Activated CD4-positive, alpha-beta T cell treated with anti-CD3 and anti-CD28 coated beads for 24 hours (primary cell): ENCODE data around the gene ARID3C.

ENCODE experiments used
- DNase-seq, 2 donors: peaks; one replicate each; pipeline ENCODE4 v3.0.0-alpha.2; 2020; ENCODE audit warnings: low read depth in 2 of 2

The ARID3C gene

GRCh38 chr9:34594177-34594576 lies 34.7 kb downstream of the ARID3C start:
- DNase-seq = no peak

DNA sequence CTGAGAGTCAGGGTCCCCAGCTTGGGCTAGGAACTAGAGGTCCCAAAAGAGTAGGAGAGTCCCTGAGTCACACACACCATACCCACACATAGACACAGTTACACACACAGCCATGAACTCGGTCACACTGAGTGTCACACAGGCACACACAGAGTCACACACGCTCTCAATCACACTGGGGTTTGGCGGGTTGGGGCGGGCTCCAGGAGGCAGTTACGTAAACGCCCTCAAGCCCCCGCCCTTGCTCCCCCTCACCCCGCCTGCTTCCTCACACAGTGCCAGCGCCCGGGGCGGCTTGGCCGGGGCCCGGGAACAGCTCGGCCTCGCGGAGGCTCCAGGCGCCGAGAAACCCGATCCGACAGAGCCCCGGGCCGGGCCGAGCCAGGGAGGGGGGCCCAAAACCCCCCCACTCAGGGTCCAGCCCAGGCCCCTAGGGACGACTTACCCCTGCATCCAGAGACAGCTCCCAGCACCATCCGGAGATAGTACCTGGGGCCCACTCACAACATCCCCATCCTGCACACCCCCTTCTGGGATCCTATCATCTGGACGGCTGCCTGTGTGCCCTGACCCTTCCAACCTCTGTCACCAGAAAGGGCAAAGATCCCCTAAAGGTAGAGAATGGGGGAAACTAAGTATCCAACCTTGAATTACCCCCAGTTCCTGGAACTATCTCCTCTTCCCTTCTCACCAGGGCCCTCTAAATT lies 35.8 kb downstream of the ARID3C start:
- no peak for DNase-seq

- DNase-seq = no peak
Measured at GRCh38 chr9:34591917-34592866, 36.7 kb downstream of the ARID3C start.

GRCh38 chr9:34591248-34591916 lies 37.5 kb downstream of the ARID3C start:
- peak; percentile 69 to 81 for DNase-seq

- DNase-seq = no peak
Measured at GRCh38 chr9:34590381-34591247, 38.3 kb downstream of the ARID3C start.

DNA sequence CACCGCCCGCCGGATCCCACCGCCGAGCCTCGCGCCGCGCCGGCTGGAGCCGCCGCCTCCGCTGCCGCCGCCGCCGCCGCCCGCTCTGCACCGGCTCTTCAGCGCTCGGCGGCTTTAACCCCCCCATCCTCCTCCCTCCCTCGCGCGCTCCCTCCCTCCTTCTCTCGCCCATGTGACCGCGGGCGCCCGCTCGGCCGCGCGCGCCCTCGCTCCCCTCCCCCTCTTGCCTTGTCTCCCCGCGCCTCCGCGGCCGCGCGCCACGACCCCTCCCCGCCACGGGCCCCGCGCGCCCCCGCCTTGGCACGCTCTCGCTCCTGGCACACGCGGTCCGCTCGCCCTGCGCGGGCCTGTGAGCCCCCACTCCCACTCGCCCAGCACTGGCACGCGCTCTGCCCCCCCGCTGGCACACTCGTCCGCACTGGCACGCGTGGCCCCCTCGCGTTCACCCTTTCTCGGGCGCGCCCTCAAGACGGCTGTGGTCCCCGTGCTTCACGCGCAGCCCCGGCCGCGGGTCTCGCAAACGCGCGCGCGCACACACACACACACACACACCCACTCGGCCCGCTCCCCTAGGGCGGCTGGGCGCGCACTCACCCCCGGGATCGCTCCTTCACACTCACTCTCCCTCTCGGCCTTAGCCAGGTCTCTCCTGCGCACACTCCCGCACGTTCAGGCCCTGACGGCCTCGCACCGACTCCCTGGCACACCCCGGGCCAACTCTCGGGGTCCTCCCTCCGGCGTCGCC lies 39.1 kb downstream of the ARID3C start, which contains the start of gene CNTFR:
Gene CNTFR (minus strand): TSS at position 89 of the 745 bp plus-strand sequence. CDS start 20,743 bp downstream, outside the sequence.
- no peak for DNase-seq

- no peak for DNase-seq
Measured at GRCh38 chr9:34588671-34589635, 39.9 kb downstream of the ARID3C start.

DNA sequence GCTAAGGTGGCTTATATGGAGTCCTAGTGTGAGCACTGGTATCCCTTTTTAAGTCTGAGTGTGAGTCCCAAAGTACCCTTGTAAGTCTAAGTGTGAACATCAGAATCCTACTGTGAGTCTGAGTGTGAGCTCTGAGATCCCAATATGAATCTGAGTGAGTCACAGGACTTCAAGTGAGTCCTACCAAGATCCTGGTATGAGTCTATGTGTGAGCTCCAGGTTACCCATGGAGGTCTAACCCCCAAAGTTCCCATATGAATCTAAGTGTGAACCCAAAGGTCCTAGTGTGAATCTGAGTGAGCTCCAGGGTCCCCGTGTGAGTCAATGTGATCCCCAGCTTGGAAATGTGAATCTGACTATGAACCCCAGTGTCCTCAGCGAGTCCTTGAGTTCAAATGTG lies 41.6 kb downstream of the ARID3C start:
- DNase-seq = no peak

DNA sequence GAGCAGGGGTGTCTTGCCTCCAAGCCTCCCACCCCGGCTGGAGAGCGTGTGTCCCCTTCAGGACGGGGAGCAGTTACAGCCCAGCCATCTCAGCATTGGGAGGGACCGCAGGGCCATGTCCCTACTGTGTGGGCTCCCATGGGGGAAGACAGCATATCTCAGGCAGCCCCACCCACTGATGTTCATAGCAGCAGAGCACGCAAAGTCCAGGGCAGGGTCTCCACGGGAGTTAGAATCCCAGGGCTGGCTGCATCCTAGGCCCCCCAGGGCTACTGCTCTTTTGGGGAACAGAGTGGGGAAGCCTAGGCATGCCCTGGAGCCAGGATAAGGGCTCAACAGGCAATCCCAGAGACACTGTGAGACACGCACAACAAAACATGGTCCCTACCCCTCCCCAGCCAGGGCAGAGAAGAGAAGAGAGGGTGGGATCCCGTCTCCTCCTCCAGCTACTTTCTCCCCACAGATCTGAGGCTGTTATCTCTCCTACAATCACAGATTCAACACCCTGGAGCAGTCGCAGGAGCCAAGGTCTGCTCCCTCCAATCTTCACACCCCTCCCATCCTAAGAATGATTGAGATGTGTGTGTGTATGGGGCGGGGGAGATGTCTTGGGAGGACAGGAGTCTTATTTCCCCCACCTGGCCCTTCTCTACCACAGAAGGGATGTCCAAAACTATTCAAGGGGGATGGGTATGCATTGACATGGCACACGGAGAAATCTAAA lies 42.8 kb downstream of the ARID3C start:
- no peak for DNase-seq

GRCh38 chr9:34584970-34585369 lies 43.9 kb downstream of the ARID3C start:
- no peak for DNase-seq

DNA sequence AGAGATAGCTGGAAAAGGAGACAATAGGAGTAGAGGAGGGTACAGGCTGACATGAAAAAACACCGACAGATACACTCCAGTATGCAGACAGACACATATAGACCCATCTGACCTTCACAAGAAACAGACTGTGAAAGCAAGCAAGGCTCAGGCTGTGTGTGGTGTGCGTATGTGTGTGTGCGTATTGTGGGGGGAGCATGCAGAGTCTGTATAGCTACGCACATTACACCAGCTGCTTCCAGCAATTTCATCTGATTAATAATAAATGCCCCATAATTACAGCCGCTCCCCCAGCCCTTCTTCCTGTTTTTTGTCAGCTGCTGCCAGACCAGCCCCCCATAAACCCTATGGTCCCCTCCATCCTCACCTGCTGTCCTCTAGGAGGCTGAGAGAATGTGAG lies 46.1 kb downstream of the ARID3C start:
- no peak for DNase-seq

DNA sequence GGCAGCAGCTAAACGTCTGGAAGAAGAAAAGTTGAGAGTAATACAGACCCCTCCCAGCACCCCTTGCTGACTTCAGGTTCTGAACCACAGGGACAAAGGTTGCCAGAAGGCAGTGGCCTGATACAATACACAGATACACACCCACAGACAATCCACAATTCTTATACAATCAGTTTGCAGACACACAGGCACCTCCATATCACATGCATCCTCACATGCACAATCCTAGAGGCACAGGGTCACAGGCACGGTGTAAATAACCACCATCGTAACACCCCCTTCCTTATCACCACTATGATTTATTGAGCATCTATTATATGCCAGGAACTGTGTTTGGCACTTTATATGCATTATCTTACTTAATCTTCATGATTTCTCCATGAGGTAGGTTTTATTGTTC lies 47.5 kb downstream of the ARID3C start:
- DNase-seq = no peak

GRCh38 chr9:34580358-34580757 lies 48.5 kb downstream of the ARID3C start:
- no peak for DNase-seq

DNA sequence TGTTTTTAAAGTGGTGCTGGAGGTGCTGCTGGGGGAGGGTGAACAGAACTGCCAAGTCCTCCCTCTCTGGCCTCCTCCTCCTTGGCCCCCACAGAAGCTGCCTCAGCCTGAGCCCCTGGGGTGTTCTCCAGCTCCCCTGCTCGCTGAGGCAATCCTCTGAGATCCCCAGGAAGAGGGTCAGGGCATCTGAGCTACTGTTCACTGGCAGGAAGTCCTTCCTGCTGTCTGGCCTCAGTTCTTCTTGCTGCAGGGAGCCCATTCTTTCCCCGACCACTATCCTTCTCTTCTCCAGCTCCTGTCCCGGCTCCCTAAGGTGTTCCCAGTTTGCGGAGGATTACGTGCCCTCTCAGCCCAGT lies 49.1 kb downstream of the ARID3C start:
- DNase-seq = no peak

DNA sequence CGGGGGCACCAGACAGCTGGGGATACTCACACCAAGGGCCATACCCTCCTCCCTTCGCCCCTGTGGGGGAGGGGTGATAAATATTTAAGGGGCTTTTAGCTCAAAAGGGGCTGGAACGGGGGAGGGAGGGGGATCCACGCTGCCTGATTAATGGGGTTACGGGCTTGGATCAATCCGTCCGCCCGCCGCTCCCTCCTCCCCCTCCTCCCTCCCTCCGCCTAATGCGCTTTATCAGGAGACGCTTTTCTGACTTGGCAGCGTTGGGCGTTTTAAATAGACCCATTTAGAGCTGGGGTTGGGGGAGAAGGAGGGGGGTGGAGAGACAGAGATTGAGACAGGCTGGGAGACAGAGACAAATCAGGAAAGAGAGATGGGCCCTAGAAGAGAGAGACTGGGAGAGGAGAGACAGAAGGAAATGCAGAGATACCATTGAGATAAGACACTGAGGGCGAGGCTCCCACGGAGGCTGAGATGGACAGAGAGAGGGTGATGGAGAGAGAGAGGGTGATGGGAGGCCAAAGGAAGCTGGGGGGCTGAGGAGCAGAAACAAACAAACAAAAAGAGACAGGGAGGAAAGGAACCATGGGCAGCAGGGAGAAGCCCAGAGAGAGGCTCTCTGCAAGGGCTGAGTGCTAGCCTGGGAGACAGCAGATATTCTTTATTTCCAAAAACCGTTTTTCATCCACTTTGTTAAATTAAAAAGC lies 49.6 kb downstream of the ARID3C start:
- no peak for DNase-seq

DNA sequence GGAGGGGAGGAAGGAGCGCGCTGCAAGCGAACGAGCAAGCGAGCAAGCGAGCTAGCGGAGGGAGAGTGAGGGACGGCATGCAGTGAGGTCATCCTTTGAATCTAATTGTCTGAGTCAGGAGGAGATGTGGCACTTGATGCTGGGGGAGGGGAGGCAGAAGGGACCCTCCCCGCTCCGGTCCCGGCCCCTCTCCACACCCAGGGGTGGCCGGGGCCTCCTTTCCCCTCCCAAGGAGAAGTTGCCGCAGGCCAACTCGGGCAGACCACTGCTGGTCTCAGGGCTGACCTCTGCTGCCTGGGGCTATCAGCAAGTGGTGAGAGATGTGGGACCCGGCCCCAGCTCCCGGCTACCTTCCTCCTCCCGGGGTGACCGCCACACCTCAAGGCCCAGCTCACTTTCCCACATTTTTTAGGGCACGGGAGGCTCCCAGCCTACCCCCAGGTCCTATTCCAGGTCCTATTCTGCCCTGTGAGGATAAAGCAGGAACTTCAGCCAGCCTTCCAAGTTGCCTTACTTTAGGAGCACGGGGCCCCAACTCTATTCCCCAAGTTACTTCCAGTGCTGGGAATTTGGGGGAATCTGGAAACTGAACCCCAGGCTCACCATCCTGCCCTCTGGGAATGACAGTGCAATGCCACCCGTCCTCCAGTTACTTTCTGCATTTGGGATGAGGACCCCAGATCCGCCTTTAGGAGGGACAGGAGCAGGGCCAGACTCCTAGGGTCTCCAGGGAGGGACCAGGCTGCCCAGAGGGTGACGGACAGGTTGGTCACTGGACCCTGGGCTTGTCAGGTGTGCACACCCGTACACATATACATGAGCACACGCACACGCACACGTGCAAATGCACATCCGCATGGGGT lies 50.4 kb downstream of the ARID3C start:
- DNase-seq = no peak
